ENCODE data around the gene C1QTNF12. TPM values are rescaled to one million over a fixed set of nuclear protein-coding genes. Genes with fewer than 3 reads are reported as not detected.

Gene C1QTNF12
- total RNA-seq, 2 experiments from 2014 or later = 1.8 to 6.1 TPM

- DNase-seq (ENCODE audit: low spot score) = no peak
- POLR2A ChIA-PET = no interaction called here
- Histone ChIP-seq H3K27ac (ENCODE audit: low read depth, low read length, poor library complexity, severe bottlenecking) (no peak overlapping the region), H3K9me3 (ENCODE audit: low read length) (no peaks in the 10 kb centered on the region), H4K20me1 (ENCODE audit: insufficient read depth, low read length) (no peaks in the 10 kb centered on the region), H3K4me3 (ENCODE audit: low read depth, low read length, poor library complexity, severe bottlenecking) (no peak overlapping the region), H3K4me2 (ENCODE audit: low read length) (no peak overlapping the region), H3K79me2 (ENCODE audit: insufficient read depth, low read depth, low read length) (peaks cover 5% of the 10 kb centered on the region), H3K36me3 (ENCODE audit: insufficient read depth, low read length) (peaks cover 78% of the 10 kb centered on the region), H3K4me1 (ENCODE audit: insufficient read depth, low read length, poor library complexity, severe bottlenecking) (no peaks in the 10 kb centered on the region), H2AFZ (ENCODE audit: low read length) (no peak overlapping the region), H3K9me2 (ENCODE audit: insufficient read depth, low read length) (no peaks in the 10 kb centered on the region)
- no TSS peak for BruUV-seq (replicated peaks)
- intact Hi-C loops (cut with micrococcal nuclease; ENCODE audit: unreplicated experiment) = no loop called here
- CTCF ChIA-PET (ENCODE audit: unreplicated experiment) = no interaction called here
- peak; percentile 48; the same call in 1 of the 2 replicates for TF ChIP-seq CTCF (conservative IDR thresholded peaks at IDR 0.05; ENCODE audit: low read length)
- no peak for TF ChIP-seq EZH2phosphoT487 (IDR thresholded peaks at IDR 0.05; ENCODE audit: borderline replicate concordance, low read depth, low read length)
Observed at GRCh38 chr1:1264868-1265272, 18.3 kb upstream of the C1QTNF12 start.

- H3K4me1 ChIP-seq (ENCODE audit: insufficient read depth, low read length, poor library complexity, severe bottlenecking) = no peaks in the 10 kb centered on the region
- no peaks in the 10 kb centered on the region for H3K9me2 ChIP-seq (ENCODE audit: insufficient read depth, low read length)
- TF ChIP-seq CTCF (conservative IDR thresholded peaks at IDR 0.05; ENCODE audit: low read length) (no peak), EZH2phosphoT487 (IDR thresholded peaks at IDR 0.05; ENCODE audit: borderline replicate concordance, low read depth, low read length) (no peak)
- no peak overlapping the region for H3K27ac ChIP-seq (ENCODE audit: low read depth, low read length, poor library complexity, severe bottlenecking)
- ChIA-PET POLR2A (no interaction called here), CTCF (ENCODE audit: unreplicated experiment) (no interaction called here)
- H3K9me3 ChIP-seq (ENCODE audit: low read length) = no peaks in the 10 kb centered on the region
- H3K36me3 ChIP-seq (ENCODE audit: insufficient read depth, low read length) = peaks cover 83% of the 10 kb centered on the region
- intact Hi-C loops (cut with micrococcal nuclease; ENCODE audit: unreplicated experiment) = no loop called here
- BruUV-seq (replicated peaks) = TSS peak; percentile 18
- no peak overlapping the region for H3K4me3 ChIP-seq (ENCODE audit: low read depth, low read length, poor library complexity, severe bottlenecking)
- H2AFZ ChIP-seq (ENCODE audit: low read length) = no peak overlapping the region
- H3K79me2 ChIP-seq (ENCODE audit: insufficient read depth, low read depth, low read length) = no peaks in the 10 kb centered on the region
- H4K20me1 ChIP-seq (ENCODE audit: insufficient read depth, low read length) = no peaks in the 10 kb centered on the region
- H3K4me2 ChIP-seq (ENCODE audit: low read length) = no peak overlapping the region
- DNase-seq (ENCODE audit: low spot score) = no peak
Observed at GRCh38 chr1:1264026-1264425, 17.5 kb upstream of the C1QTNF12 start.

GRCh38 chr1:1262758-1263157, 16.2 kb upstream of the C1QTNF12 start:
- ChIA-PET CTCF (ENCODE audit: unreplicated experiment) (no interaction called here), POLR2A (no interaction called here)
- no peak overlapping the region for H2AFZ ChIP-seq (ENCODE audit: low read length)
- BruUV-seq (replicated peaks) = no TSS peak
- DNase-seq (ENCODE audit: low spot score) = no peak
- no peak overlapping the region for H3K4me2 ChIP-seq (ENCODE audit: low read length)
- no peaks in the 10 kb centered on the region for H4K20me1 ChIP-seq (ENCODE audit: insufficient read depth, low read length)
- no peaks in the 10 kb centered on the region for H3K4me1 ChIP-seq (ENCODE audit: insufficient read depth, low read length, poor library complexity, severe bottlenecking)
- TF ChIP-seq CTCF (conservative IDR thresholded peaks at IDR 0.05; ENCODE audit: low read length) (no peak), EZH2phosphoT487 (IDR thresholded peaks at IDR 0.05; ENCODE audit: borderline replicate concordance, low read depth, low read length) (no peak)
- no peak overlapping the region for H3K27ac ChIP-seq (ENCODE audit: low read depth, low read length, poor library complexity, severe bottlenecking)
- no peaks in the 10 kb centered on the region for H3K9me2 ChIP-seq (ENCODE audit: insufficient read depth, low read length)
- intact Hi-C loops (cut with micrococcal nuclease; ENCODE audit: unreplicated experiment) = no loop called here
- H3K4me3 ChIP-seq (ENCODE audit: low read depth, low read length, poor library complexity, severe bottlenecking) = no peak overlapping the region
- H3K9me3 ChIP-seq (ENCODE audit: low read length) = no peaks in the 10 kb centered on the region
- peaks cover 77% of the 10 kb centered on the region for H3K36me3 ChIP-seq (ENCODE audit: insufficient read depth, low read length)
- no peaks in the 10 kb centered on the region for H3K79me2 ChIP-seq (ENCODE audit: insufficient read depth, low read depth, low read length)

All from OCI-LY7 (cell line).